Fibroblast of lung (primary cell): ENCODE measurements around the gene INHBE. TPM values are rescaled to one million over a fixed set of nuclear protein-coding genes. Genes with fewer than 3 reads are reported as not detected.
"Not testable (repeated sequence)": the region's sequence is repeated elsewhere in the genome, so short reads cannot be mapped to it uniquely, and the experiment has no call there.

Experiments
- DNase-seq, 2 donors: peaks; one replicate each; pipeline versions ENCODE4 v3.0.0 to v3.0.0-alpha.2; 2010; ENCODE audit warnings: low read depth in 2 of 2
- H2AFZ ChIP-seq: 2 replicates; pipeline ENCODE4 v1.5.1; 2012; ENCODE audit warnings: low read length, control low read depth, inconsistent platforms
- H3K27ac ChIP-seq: 2 replicates; pipeline ENCODE4 v1.5.1; 2011; ENCODE audit warnings: low read length, control low read depth; ENCODE audit not compliant: insufficient read depth
- H3K27me3 ChIP-seq: 2 replicates; pipeline ENCODE4 v1.5.1; 2011; ENCODE audit warnings: mild to moderate bottlenecking, low read length; ENCODE audit not compliant: control insufficient read depth, insufficient read depth
- H3K36me3 ChIP-seq: 2 replicates; pipeline ENCODE4 v1.5.1; 2011; ENCODE audit warnings: low read length; ENCODE audit not compliant: control insufficient read depth, insufficient read depth
- H3K4me1 ChIP-seq: 2 replicates; pipeline ENCODE4 v1.5.1; 2011; ENCODE audit warnings: low read length; ENCODE audit not compliant: control insufficient read depth, insufficient read depth; ENCODE audit errors: extremely low read depth
- H3K4me2 ChIP-seq: 2 replicates; pipeline ENCODE4 v1.5.1; 2011; ENCODE audit warnings: low read length, control low read depth; ENCODE audit not compliant: insufficient read depth; ENCODE audit errors: extremely low read depth
- H3K4me3 ChIP-seq, 4 experiments: fragments of 200-600 bp in 1 of 4; sonication (generic) in 1 of 4; replicated peaks in 1 of 4; 2 replicates each; pipeline ENCODE4 v1.5.1; 2011 to 2016; ENCODE audit warnings: low read length in 4 of 4, low read depth in 3 of 4, mild to moderate bottlenecking in 3 of 4, control low read depth in 2 of 4, inconsistent platforms in 1 of 4, mixed read lengths in 1 of 4; ENCODE audit not compliant: insufficient read depth in 1 of 4; ENCODE audit errors: control extremely low read depth in 1 of 4
- H3K79me2 ChIP-seq: 2 replicates; pipeline ENCODE4 v1.5.1; 2012; ENCODE audit warnings: mild to moderate bottlenecking, low read length, inconsistent platforms; ENCODE audit not compliant: control insufficient read depth, insufficient read depth
- H3K9ac ChIP-seq: 2 replicates; pipeline ENCODE4 v1.5.1; 2011; ENCODE audit warnings: mild to moderate bottlenecking, low read length, control low read depth; ENCODE audit not compliant: insufficient read depth
- H3K9me3 ChIP-seq: 2 replicates; pipeline ENCODE4 v1.5.1; 2012; ENCODE audit warnings: low read depth, low read length; ENCODE audit not compliant: control insufficient read depth, insufficient read depth
- H4K20me1 ChIP-seq: 2 replicates; pipeline ENCODE4 v1.5.1; 2011; ENCODE audit warnings: low read length; ENCODE audit not compliant: control insufficient read depth, insufficient read depth; ENCODE audit errors: extremely low read depth
- CTCF ChIP-seq, 2 donors: IDR thresholded peaks in 1 of 2; conservative IDR thresholded peaks in 1 of 2; 1 replicate in 1 of 2; 2 replicates in 1 of 2; pipeline ENCODE4 v1.5.1; 2011 to 2012; ENCODE audit warnings: low read length in 2 of 2, control low read depth in 1 of 2, inconsistent platforms in 1 of 2, low read depth in 1 of 2, mild to moderate bottlenecking in 1 of 2
- EZH2 ChIP-seq: IDR thresholded peaks from 2 replicates; pipeline ENCODE4 v1.5.1; 2012; ENCODE audit warnings: low read length, control low read depth, mild to moderate bottlenecking; ENCODE audit errors: missing control alignments
- polyA plus RNA-seq, 2 donors: library from polyadenylated mRNA; depleted of rRNA in 1 of 2; stranded (reverse) in 1 of 2; unstranded in 1 of 2; fragments of >200 nt; gene quantifications; 2 replicates each; pipeline ENCODE4 v1.2.1, GENCODE V29; 2011 to 2012; ENCODE audit warnings: missing spikeins in 1 of 2
- total RNA-seq: library from RNA; depleted of rRNA; stranded (reverse); fragments of >200 nt; gene quantifications from 2 replicates; pipeline ENCODE4 v1.2.1, GENCODE V29; 2014

The INHBE gene
- total and polyA plus RNA-seq, 2 donors (not counting 1 experiment from before 2014, with no cell fraction given) = 0.67 to 26.4 TPM

GRCh38 chr12:57439762-57440266, 15.3 kb upstream of the INHBE start:
- no peak for TF ChIP-seq CTCF (conservative IDR thresholded peaks at IDR 0.05 in 1 of 2, IDR thresholded peaks at IDR 0.05 in 1 of 2; ENCODE audit: low read depth in 1 of 2, low read length in 2 of 2)
- TF ChIP-seq EZH2 = no peak
- Histone ChIP-seq H3K9me3 (no peaks in the 10 kb centered on the region), H3K36me3 (no peaks in the 10 kb centered on the region), H4K20me1 (no peaks in the 10 kb centered on the region), H3K27me3 (no peaks in the 10 kb centered on the region), H2AFZ (no peak overlapping the region), H3K4me3 (no peak overlapping the region), H3K4me2 (no peak overlapping the region), H3K79me2 (no peaks in the 10 kb centered on the region), H3K27ac (no peak overlapping the region), H3K4me1 (no peaks in the 10 kb centered on the region), H3K9ac (no peak overlapping the region)
- DNase-seq = no peak

DNA sequence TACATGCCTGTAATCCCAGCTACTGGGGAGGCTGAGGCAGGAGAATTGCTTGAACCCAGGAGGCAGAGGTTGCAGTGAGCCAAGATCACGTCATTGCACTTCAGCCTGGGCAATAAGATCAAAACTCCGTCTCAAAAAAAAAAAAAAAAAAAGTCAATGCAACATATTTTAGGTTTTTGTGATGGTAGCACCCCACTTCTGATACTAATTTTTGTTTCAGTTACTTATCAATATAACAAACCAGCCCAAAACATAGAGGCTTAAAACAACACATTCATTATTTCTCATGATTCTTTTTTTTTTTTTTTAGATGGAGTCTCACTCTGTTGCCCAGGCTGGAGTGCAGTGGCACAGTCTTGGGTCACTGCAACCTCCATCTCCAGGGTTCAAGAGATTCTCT, 13.7 kb upstream of the INHBE start:
- H3K9ac ChIP-seq, H3K27ac ChIP-seq, DNase-seq, H2AFZ ChIP-seq, H3K4me1 ChIP-seq, H4K20me1 ChIP-seq, H3K9me3 ChIP-seq, H3K27me3 ChIP-seq, H3K36me3 ChIP-seq, H3K4me2 ChIP-seq, H3K4me3 ChIP-seq, H3K79me2 ChIP-seq: not testable (repeated sequence)

- H3K27ac ChIP-seq = no peak overlapping the region
- no peak overlapping the region for H3K4me2 ChIP-seq
- H3K4me3 ChIP-seq = no peak overlapping the region
- H3K27me3 ChIP-seq = no peaks in the 10 kb centered on the region
- H3K36me3 ChIP-seq = no peaks in the 10 kb centered on the region
- no peaks in the 10 kb centered on the region for H3K79me2 ChIP-seq
- no peak overlapping the region for H2AFZ ChIP-seq
- H3K9ac ChIP-seq = no peak overlapping the region
- H4K20me1 ChIP-seq = no peaks in the 10 kb centered on the region
- no peaks in the 10 kb centered on the region for H3K9me3 ChIP-seq
- no peaks in the 10 kb centered on the region for H3K4me1 ChIP-seq
- TF ChIP-seq EZH2 = no peak
- no peak for TF ChIP-seq CTCF (conservative IDR thresholded peaks at IDR 0.05 in 1 of 2, IDR thresholded peaks at IDR 0.05 in 1 of 2; ENCODE audit: low read depth in 1 of 2, low read length in 2 of 2)
- DNase-seq = no peak
Observed at GRCh38 chr12:57441846-57442427, 13.2 kb upstream of the INHBE start.

DNA sequence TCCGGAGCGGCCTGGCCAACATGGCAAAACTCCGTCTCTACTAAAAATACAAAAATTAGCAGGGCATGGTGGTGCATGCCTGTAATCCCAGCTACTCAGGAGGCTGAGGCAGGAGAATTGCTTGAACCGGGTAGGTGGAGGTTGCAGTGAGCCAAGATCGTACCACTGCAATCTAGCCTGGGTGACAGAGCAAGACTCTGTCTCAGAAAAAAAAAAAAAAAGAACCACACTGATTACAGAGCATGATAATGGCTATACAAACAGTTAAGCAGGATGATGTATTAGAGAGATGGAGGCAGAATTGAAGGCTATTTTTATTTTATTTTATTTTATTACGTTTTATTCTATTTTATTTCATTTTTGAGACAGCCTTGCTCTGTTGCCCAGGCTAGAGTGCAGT, 10.8 kb upstream of the INHBE start:
- not testable (repeated sequence) for H3K4me1 ChIP-seq, H3K9ac ChIP-seq, H3K9me3 ChIP-seq, H3K36me3 ChIP-seq, H3K79me2 ChIP-seq, H3K27ac ChIP-seq, H2AFZ ChIP-seq, H3K4me2 ChIP-seq, DNase-seq, H3K4me3 ChIP-seq, H3K27me3 ChIP-seq, H4K20me1 ChIP-seq
